Umbilical cord (tissue), 2 donors: ENCODE data around the gene CLIP2. TPM values are rescaled to one million over a fixed set of nuclear protein-coding genes. Genes with fewer than 3 reads are reported as not detected.
"Not testable (repeated sequence)": the region's sequence is repeated elsewhere in the genome, so short reads cannot be mapped to it uniquely, and the experiment has no call there.

ENCODE experiments used
- DNase-seq: peaks from one replicate; pipeline ENCODE4 v3.0.0-alpha.2; 2015; ENCODE audit warnings: low spot score
- total RNA-seq: library from RNA; depleted of rRNA; stranded (reverse); fragments of >200 nt; gene quantifications from one replicate; pipeline ENCODE4 v1.2.3, GENCODE V29; 2014; ENCODE audit warnings: low replicate concordance; ENCODE audit not compliant: insufficient read depth

The CLIP2 gene
- total RNA-seq, 1 donor from 2014 or later, result 45.0 TPM

DNA sequence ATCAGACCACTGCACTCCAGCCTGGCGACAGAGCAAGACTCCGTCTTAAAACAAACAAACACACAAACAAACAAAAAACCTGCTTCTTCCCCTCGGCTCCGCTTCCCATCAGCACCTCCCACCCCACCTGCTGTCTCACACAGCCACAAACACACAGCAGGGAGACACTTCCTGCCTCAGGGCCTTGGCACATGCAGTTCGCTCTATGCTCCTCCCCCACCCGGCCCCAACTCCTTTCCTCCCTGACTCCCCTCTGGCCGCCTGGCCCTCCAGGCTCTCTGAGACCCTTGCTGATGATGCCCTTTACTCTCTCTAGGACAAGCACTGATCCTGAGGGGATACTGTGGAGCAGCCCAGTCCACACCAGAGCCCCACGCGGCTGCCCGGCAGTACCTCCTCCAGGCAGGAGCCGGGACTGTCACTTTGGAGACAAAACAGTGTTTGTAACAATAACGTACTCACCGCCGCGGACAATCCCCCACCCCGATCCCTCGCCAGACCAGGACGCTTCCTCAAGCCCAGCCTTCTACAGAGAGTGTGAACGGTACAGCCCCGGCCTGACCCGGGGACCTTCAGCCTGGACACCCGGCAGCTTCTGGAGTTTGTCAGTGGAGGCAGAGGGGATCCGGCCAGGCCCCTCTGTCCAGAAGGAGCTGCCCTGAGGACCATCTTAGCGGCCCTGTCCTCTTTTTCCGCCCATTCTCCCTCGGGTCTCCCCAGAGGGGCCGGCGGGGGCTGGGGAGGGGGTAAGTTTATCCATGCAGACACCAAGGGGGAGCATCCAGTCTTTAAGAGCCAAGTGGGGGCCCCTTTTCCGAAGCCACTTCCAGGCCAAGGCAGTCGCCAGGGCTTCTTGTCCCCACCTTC is 114.5 kb downstream of the CLIP2 start:
- no peak for DNase-seq

DNA sequence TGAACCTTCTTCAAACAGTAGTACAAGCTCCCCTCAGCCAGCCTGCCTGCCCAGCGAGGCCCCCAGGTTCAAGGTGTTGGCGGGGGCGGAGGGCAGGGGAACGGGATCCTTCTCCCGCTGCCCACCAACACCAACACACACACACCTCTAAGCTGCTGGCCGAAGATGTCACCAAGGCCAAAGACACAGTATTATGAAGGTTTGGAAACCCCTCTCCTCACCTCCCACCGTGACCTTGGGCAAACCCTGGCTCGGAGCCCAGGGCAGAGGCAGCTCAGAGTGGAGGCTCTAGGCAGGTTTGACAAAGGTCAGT is 115.1 kb downstream of the CLIP2 start:
- no peak for DNase-seq

GRCh38 chr7:74404741-74405140 is 115.5 kb downstream of the CLIP2 start:
- DNase-seq, result no peak

DNA sequence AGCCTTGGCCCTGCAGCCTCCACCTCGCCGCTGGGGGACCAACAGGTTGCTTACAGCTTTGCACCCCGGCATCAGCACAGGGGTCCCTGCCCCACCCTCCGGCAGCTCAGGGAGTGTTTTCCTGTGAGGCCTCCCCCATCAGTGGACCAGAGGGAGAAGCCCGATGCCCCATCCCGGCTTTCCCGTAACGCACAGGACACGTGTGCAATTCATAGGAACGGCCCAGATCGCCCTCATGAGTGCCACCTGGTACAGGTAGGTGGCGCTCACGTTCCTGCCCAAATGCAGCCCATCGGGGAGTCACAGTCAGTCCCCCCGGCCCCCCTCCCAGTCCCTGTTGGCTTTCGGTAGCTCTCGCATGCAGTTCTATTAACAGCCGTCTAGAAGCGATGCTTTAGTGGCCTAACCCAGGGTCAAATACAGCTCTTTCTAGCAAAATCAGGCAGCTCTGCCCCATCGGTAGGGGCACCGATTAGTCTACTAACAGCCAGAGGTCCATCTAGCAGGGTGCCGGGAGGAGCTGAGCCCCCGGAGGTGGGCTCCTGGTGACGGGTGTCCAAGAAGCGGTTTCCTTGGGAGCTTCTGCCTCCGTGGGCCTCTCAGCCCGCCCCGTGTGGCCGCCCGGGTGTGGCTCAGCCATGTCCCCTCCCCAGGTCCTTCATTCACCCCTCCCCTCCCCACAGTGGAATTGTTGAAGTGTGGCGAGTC is 116.1 kb downstream of the CLIP2 start:
- DNase-seq, result no peak

- DNase-seq, result no peak
These were observed 116.8 kb downstream of the CLIP2 start for GRCh38 chr7:74405899-74406512.

DNA sequence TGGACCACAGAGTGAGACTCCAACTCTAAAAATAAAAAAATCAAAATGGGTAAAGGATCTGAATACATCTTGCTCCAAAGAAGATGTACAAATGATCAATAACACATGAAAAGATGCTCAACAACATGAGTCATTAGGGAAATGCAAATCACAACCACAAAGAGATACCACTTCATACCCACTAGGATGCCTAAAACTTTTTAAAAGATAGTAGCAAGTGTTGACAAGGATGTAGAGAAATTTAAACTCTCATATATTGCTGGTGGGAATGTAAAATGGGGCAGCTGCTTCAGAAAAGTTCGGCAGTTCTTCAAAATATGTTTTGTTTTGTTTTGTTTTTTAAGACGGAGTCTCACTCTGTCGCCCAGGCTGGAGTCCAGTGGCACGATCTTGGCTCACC is 118.8 kb downstream of the CLIP2 start:
- DNase-seq, result no peak

- DNase-seq, result no peak
These were observed 120.4 kb downstream of the CLIP2 start for GRCh38 chr7:74409571-74409970.

DNA sequence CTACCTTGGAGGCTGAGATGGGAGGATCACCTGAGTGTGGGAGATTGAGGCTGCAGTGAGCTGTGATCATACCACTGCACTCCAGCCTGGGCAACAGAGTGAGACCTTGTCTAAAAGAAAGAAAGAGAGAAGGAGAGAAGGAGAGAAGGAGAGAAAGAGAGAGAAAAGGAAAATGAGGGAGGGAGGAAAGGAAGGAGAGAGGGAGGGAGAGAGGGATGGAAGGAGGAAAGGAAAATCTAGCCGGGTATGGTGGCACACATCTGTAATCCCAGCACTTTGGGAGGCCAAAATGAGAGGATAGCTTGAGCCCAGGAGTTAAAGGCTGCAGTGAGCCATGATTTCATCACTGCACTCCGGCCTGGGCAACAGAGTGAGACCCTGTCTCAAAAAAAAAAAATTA is 121.6 kb downstream of the CLIP2 start:
- no peak for DNase-seq

DNA sequence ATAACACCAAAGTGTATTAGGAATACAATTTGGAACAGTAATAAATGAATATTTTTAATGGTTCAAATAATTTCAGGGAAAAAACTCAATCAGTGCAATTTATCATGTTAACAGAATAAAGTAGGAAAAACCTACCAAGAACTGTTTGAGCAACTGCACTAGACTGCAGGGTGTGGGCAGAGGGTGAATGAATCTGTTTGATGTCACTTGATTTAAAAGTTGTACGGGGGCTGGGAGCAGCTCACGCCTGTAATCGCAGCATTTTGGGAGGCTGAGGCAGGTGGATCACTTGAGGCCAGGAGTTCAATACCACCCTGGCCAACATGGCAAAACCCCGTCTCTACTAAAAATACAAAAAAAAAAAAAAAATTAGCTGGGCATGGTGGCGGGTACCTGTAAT is 122.4 kb downstream of the CLIP2 start:
- DNase-seq, result not testable (repeated sequence)

DNA sequence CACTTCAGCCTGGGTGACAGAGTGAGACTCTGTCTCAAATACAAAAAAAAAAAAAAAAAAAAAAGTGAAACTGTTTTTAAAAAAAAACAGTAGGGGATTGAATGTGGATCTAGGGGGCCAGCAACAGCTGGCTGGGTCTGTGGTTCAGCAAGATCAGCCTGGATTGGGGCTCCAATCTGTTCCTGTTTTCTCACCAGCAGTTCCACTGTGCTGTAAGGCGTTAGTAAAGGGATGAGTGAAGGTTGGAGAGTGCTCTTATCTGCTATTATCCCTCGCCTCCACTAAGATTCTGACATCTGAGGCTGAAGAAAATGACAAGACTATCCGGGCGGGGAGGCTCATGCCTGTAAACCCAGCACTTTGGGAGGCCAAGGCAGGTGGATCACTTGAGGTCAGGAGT is 122.8 kb downstream of the CLIP2 start:
- DNase-seq, result no peak

- no peak for DNase-seq
These were observed 123.4 kb downstream of the CLIP2 start for GRCh38 chr7:74412603-74413002.

DNA sequence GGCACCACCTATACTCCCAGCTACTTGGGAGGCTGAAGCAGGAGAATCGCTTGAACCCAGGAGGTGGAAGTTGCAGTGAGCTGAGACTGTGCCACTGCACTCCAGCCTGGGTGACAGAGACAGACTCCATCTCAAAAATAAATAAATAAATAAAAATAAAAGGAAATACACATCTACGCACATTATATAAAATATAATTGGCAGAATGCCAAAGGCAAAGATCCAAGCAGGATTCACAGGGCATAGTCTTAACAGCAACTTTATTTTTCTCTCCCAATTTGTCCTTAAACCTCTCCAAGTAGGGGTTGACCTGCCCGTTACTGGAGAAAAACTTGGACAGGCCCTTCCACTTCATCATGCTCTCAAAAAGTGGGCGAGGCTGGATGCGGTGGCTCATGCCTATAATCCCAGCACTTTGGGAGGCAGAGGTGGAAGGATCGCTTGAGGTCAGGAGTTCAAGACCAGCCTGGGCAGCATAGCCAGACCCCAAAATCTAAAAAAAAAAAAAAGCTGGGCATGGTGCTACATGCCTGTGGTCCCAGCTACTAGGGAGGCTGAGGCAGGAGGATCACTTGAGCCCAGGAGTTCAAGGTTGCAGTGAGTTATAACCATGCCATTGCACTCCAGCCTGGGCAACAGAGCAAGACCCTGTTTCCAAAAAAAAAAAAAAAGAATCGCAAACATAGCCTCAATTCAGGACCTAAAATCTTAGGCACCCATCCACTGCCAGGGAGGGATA is 125.6 kb downstream of the CLIP2 start:
- not testable (repeated sequence) for DNase-seq

- peak; percentile 62 for DNase-seq
These were observed 128.3 kb downstream of the CLIP2 start for GRCh38 chr7:74417419-74417971.

DNA sequence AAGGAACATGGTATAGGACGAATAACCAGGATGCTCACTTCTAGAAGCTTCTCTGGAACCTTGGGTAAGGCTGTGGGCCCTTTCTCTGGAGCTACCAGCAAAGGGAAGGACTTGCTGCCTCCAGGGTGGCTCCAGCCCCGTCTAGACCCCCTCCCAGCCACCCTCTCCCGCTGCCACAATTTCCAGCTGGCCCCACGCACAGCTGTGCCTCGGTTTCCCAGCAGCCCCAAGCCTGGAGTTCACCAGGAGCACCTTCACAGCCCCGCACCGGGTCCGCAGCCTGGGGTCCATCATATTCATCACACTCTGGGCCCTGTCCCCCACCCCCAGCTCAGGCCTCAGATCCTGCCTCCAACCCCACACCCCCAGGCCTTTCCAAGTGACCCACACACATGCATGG is 128.9 kb downstream of the CLIP2 start:
- DNase-seq, result no peak

- DNase-seq, result no peak
These were observed 129.3 kb downstream of the CLIP2 start for GRCh38 chr7:74418538-74418937.

- not testable (repeated sequence) for DNase-seq
These were observed 130.0 kb downstream of the CLIP2 start for GRCh38 chr7:74419232-74419631.

- no peak for DNase-seq
These were observed 130.8 kb downstream of the CLIP2 start for GRCh38 chr7:74420006-74420405.

DNA sequence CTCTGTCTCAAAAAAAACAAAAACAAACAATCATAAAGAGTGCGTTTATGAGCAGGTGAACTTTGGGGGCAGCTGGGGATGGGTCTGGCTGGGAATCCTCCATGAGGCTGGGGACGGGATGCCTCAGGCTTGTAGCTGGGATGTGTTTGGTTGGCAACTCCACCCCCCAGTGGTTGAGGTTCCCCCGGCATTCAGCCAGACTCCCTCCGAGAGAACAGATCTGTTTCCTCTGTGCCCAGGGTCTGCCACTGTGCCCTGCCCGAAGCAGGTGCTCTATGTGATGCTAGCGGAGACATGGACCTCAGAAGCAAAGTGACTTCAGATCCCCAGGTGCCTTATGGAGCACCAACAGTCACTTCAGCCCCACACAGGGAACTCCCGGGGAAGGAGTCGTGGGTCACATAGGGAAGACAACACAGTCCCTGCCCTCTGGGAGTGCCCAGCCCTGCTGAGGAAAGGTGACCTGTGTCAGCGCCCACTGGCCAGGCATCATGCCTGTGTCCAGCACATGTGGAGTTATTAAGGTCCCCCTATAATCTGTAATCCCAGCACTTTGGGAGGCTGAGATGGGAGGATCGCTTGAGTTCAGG is 135.2 kb downstream of the CLIP2 start:
- no peak for DNase-seq

- no peak for DNase-seq
These were observed 138.8 kb downstream of the CLIP2 start for GRCh38 chr7:74428023-74428422.

GRCh38 chr7:74429153-74429747 is 140.0 kb downstream of the CLIP2 start:
- peak; percentile 31 for DNase-seq

- DNase-seq, result not testable (repeated sequence)
These were observed 141.2 kb downstream of the CLIP2 start for GRCh38 chr7:74430409-74430808.
